Epithelial cell of esophagus (primary cell): ENCODE data around the gene ZC3H12A.
A peak's percentile ranks its signal among the peaks of the same experiment; 100 is the strongest.

Experiments
- DNase-seq: peaks from one replicate; pipeline ENCODE4 v3.0.0; 2010; ENCODE audit warnings: low read depth
- H3K4me3 ChIP-seq: 2 replicates; pipeline ENCODE4 v1.5.1; 2011; ENCODE audit warnings: mild to moderate bottlenecking, low read length, control low read depth
- TF ChIP-seq, protein P1 (sequence below): IDR thresholded peaks from 2 replicates; pipeline ENCODE4 v1.5.1; 2011; ENCODE audit warnings: low read depth, mild to moderate bottlenecking, low read length, control low read depth, inconsistent platforms; ENCODE audit not compliant: insufficient read depth; ENCODE audit errors: missing control alignments

The ZC3H12A gene

DNA sequence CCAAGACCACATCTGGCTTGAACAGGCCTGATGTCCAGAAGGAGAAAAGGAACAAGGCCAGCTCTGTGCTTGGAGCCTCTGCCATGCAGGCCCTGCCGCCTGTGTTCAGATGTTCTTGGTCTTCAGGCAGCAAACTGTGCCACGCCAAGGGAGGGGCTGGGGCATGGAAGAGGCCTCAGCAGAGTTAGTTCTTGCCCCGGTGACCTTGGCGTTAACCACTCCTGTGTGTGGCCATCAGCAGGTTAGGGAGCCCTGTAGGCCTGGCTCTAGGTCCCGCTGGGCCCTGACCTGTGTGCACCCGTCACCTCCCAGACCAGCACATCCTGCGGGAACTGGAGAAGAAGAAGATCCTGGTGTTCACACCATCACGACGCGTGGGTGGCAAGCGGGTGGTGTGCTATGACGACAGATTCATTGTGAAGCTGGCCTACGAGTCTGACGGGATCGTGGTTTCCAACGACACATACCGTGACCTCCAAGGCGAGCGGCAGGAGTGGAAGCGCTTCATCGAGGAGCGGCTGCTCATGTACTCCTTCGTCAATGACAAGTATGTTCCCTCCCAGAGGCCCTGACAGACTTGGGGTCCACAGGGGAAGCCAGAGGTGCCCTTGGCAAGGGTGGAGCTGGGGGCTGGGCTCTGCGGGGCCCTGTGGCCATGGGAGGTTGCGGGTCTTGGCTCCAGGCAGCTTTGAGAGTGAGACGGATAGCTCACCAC is 7.1 kb downstream of the ZC3H12A start:
- DNase-seq, result no peak
- H3K4me3 ChIP-seq, result no peak overlapping the region
- TF ChIP-seq, protein P1, sequence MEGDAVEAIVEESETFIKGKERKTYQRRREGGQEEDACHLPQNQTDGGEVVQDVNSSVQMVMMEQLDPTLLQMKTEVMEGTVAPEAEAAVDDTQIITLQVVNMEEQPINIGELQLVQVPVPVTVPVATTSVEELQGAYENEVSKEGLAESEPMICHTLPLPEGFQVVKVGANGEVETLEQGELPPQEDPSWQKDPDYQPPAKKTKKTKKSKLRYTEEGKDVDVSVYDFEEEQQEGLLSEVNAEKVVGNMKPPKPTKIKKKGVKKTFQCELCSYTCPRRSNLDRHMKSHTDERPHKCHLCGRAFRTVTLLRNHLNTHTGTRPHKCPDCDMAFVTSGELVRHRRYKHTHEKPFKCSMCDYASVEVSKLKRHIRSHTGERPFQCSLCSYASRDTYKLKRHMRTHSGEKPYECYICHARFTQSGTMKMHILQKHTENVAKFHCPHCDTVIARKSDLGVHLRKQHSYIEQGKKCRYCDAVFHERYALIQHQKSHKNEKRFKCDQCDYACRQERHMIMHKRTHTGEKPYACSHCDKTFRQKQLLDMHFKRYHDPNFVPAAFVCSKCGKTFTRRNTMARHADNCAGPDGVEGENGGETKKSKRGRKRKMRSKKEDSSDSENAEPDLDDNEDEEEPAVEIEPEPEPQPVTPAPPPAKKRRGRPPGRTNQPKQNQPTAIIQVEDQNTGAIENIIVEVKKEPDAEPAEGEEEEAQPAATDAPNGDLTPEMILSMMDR, result no peak

DNA sequence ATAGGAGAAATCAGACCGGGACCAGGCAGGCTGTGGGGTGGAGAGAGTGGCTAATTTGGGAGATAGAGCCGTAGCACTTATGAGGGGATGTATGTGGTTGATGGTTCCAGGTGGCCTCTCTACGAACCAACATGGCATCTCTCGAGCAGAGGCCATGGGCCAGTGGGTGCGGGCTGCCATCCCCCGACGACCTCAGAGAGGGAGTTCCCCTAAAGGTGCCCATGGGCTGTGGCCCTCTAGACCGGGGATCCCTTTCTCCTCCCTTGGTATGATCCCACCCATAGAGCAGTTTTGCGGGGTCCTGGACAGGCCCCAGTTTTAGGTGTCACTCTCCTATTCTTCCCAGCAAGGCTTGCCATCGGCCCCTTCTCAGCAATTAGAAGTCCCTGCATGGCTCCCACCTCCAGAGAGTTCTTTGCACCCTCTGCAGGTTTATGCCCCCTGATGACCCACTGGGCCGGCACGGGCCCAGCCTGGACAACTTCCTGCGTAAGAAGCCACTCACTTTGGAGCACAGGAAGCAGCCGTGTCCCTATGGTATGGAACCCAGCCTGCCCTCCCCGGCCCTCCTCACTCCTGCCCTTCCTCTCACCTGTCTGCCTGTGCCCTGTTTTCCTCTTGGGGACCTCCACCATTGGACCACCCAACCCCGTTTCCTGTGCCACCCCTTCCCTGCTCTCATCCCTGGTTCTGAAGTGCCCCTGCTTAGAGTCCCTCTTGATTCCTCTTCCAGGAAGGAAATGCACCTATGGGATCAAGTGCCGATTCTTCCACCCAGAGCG is 7.8 kb downstream of the ZC3H12A start:
- TF ChIP-seq, protein P1, result no peak
- DNase-seq, result no peak
- no peak overlapping the region for H3K4me3 ChIP-seq

DNA sequence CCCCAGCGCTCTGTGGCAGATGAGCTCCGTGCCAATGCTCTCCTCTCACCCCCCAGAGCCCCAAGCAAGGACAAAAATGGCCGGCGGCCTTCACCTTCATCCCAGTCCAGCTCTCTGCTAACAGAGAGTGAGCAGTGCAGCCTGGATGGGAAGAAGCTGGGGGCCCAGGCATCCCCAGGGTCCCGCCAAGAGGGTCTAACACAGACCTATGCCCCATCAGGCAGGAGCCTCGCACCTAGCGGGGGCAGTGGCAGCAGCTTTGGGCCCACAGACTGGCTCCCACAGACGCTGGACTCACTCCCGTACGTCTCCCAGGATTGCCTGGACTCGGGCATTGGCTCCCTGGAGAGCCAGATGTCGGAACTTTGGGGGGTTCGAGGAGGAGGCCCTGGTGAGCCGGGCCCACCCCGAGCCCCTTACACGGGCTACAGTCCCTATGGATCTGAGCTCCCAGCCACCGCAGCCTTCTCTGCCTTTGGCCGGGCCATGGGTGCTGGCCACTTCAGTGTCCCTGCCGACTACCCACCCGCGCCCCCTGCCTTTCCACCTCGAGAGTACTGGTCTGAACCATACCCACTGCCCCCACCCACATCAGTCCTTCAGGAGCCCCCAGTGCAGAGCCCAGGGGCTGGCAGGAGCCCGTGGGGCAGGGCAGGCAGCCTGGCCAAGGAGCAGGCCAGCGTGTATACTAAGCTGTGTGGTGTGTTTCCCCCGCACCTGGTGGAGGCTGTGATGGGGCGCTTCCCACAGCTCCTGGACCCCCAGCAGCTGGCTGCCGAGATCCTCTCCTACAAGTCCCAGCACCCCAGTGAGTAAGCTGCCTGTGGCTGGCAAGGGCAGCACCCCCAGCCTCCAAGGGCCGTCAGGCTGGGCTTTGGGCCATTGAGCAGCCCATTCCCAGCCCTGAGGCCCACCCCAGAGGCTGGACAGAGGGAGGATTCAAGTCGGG is 8.7 kb downstream of the ZC3H12A start:
- TF ChIP-seq, protein P1, result no peak
- no peak for DNase-seq
- H3K4me3 ChIP-seq, result no peak overlapping the region

DNA sequence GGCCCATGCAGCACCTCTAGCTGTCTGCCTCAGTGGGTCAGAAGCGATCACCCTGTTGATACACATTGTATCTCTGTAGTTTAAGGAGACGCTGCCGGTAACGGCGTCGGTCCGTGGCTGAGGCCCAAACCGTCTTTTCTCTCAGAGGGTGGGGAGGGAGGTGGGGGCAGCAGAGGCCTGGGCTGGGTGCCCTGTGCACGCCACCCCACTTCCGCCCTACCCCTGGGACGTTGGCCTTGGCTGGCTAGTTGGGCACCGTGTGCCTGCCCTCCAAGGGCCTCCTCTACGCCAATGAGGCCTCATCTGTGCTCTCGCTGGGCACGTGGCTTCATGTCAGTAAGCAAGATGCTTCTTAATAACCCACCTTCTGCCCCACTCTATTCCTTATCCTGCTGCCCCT is 9.4 kb downstream of the ZC3H12A start:
- TF ChIP-seq, protein P1, result no peak
- no peak for DNase-seq
- H3K4me3 ChIP-seq, result no peak overlapping the region

DNA sequence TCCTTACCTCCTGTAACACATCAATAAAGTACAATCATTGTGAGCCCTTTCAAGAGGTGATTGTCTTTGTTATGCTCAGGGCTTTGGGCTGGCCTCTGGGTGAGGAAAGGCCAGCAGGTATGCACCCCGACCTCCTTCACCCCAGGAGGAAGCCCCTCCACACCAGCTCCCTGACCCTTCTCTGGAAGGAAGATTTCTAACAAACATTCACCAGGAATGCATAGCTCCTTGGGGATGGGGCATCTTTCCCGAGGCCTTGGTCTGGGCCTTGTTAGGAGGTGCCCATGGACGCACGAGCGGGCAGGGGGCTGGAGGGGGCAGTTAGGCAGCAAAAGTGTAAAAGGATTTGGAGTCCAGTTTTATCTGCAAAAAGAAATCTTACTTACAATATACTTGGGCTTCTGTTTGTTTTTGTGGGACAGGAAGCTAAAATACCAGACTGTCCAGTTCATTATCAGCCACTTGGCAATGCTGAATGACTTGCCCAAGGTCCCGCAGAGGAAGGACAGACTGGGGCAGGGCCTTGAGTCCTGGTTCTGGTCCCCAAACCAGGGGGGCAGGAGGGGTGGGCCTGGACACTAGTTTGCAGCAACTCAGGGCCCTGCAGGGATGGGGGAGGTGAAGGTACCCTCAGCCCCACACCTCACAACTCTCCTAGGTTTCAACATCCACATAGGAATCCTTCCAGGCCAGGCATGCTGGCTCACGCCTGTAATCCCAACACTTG is 10.1 kb downstream of the ZC3H12A start:
- no peak overlapping the region for H3K4me3 ChIP-seq
- DNase-seq, result peak; percentile 66
- TF ChIP-seq, protein P1, result no peak
